Body of pancreas (tissue), 4 donors: ENCODE measurements around the gene ZNF511.

Source experiments
- POLR2A ChIP-seq, 3 donors: fragments of 450-650 bp; IDR thresholded peaks; one replicate each; pipeline ENCODE4 v1.6.1; 2016; ENCODE audit warnings: antibody characterized with exemption in 3 of 3, mild to moderate bottlenecking in 2 of 3
- TF ChIP-seq, protein P1 (sequence below), 7 experiments: fragments of 450-650 bp in 4 of 7; fragments of 200-600 bp in 3 of 7; sonication (generic) in 3 of 7; IDR thresholded peaks; one replicate each; pipeline ENCODE4 v1.5.1; 2016 to 2019; ENCODE audit warnings: antibody characterized with exemption in 7 of 7

DNA sequence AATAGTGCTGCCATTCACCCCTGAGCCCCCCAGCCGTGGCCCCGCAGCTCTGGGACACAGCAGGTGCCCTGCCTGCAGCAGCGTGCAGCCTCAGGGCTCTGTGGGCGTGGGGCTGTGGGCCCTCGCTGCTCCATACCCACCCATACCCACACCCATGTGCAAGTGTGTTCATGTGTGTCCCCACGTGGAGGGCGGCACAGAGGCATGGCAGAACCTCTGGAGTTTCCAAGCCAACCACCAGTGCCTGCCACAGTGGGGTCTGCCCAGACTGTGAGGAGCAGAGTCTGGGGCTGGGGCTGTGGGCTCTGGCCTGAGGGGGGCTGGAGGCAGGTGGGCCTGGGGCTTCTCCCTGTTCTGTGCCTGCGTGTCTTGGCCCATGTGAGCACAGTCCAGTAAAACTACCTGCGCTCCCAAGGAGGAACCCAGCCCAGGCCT lies 40.9 kb downstream of the ZNF511 start:
- no peak for TF ChIP-seq POLR2A (IDR thresholded peaks at IDR 0.05)
- TF ChIP-seq, protein P1, sequence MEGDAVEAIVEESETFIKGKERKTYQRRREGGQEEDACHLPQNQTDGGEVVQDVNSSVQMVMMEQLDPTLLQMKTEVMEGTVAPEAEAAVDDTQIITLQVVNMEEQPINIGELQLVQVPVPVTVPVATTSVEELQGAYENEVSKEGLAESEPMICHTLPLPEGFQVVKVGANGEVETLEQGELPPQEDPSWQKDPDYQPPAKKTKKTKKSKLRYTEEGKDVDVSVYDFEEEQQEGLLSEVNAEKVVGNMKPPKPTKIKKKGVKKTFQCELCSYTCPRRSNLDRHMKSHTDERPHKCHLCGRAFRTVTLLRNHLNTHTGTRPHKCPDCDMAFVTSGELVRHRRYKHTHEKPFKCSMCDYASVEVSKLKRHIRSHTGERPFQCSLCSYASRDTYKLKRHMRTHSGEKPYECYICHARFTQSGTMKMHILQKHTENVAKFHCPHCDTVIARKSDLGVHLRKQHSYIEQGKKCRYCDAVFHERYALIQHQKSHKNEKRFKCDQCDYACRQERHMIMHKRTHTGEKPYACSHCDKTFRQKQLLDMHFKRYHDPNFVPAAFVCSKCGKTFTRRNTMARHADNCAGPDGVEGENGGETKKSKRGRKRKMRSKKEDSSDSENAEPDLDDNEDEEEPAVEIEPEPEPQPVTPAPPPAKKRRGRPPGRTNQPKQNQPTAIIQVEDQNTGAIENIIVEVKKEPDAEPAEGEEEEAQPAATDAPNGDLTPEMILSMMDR (IDR thresholded peaks at IDR 0.05) = no peak
